A549 (cell line): Measurements from ENCODE around the gene LRRC8C. TPM values are rescaled to one million over a fixed set of nuclear protein-coding genes. Genes with fewer than 3 reads are reported as not detected.

Experiments used
- ATAC-seq, 2 experiments: fragments of 200-7000 bp in 1 of 2; fragments of >200 bp in 1 of 2; cut with Nextera tagmentation in 1 of 2; cut with Tn5 transposase in 1 of 2; 3 replicates each; pipeline versions ENCODE4 v1.8.0 to v1.9.1; 2018 to 2020; ENCODE audit warnings: mild to moderate bottlenecking in 1 of 2, moderate library complexity in 1 of 2
- CTCF ChIA-PET: fragments of 300-600 bp; sonication (Branson Sonifier 250); formaldehyde crosslinking; extraction: SDS; loops from one replicate; lab custom pipeline; 2021; ENCODE audit warnings: antibody characterized with exemption, inconsistent platforms; lab: Yijun Ruan, JAX
- POLR2A ChIA-PET: fragments of 350-600 bp; formaldehyde crosslinking; extraction: SDS; loops from one replicate; lab custom pipeline; 2021; ENCODE audit warnings: antibody characterized with exemption, inconsistent platforms; lab: Yijun Ruan, JAX
- DNase-seq, 2 experiments: peaks; one replicate each; pipeline versions ENCODE4 v3.0.0 to v3.0.0-alpha.2; 2011 to 2016; ENCODE audit warnings: low read depth in 1 of 2, low spot score in 1 of 2
- FAIRE-seq: peaks from 2 replicates; lab custom pipeline; 2011; peaks lifted over from hg19 to GRCh38; lab: Jason Lieb, UNC
- H3K27ac ChIP-seq, 2 experiments: fragments of >200 bp; sonication (Bioruptor Twin); formaldehyde crosslinking; 3 replicates each; pipeline ENCODE4 v1.5.1; 2016 to 2017
- H3K4me1 ChIP-seq: fragments of >200 bp; sonication (Bioruptor Twin); formaldehyde crosslinking; 3 replicates; pipeline ENCODE4 v1.6.1; 2016
- H3K4me2 ChIP-seq: fragments of >200 bp; sonication (Bioruptor Twin); formaldehyde crosslinking; 3 replicates; pipeline ENCODE4 v1.6.1; 2016
- H3K4me3 ChIP-seq: fragments of >200 bp; sonication (Bioruptor Twin); formaldehyde crosslinking; 3 replicates; pipeline ENCODE4 v1.5.1; 2016
- H3K9me3 ChIP-seq: fragments of >200 bp; sonication (Bioruptor Twin); formaldehyde crosslinking; 3 replicates; pipeline ENCODE4 v1.6.1; 2016
- EHF ChIP-seq: fragments of 250-450 bp; sonication (Bioruptor Pico); IDR thresholded peaks from 2 replicates; pipeline ENCODE4 v1.5.0; 2020; ENCODE audit warnings: mild to moderate bottlenecking
- EHMT2 ChIP-seq: fragments of 200-600 bp; sonication (generic); IDR thresholded peaks from 2 replicates; pipeline ENCODE4 v1.6.1; 2016; ENCODE audit warnings: antibody characterized with exemption, low read depth, mild to moderate bottlenecking, moderate library complexity
- FOXS1 ChIP-seq: fragments of 250-450 bp; sonication (Bioruptor Pico); IDR thresholded peaks from 2 replicates; pipeline ENCODE4 v1.5.0; 2020; ENCODE audit warnings: mild to moderate bottlenecking, moderate library complexity
- GATA3 ChIP-seq: IDR thresholded peaks from 2 replicates; pipeline ENCODE4 v1.6.1; 2012; ENCODE audit warnings: borderline replicate concordance
- HEYL ChIP-seq: fragments of 250-450 bp; sonication (Bioruptor Pico); IDR thresholded peaks from 2 replicates; pipeline ENCODE4 v1.8.0; 2021; ENCODE audit warnings: mild to moderate bottlenecking, moderate library complexity
- KDM5A ChIP-seq: fragments of 200-600 bp; sonication (generic); IDR thresholded peaks from 2 replicates; pipeline ENCODE4 v1.6.1; 2016; ENCODE audit warnings: antibody characterized with exemption, mild to moderate bottlenecking
- MAZ ChIP-seq: fragments of 150-350 bp; IDR thresholded peaks from 2 replicates; pipeline ENCODE4 v1.6.1; 2014; ENCODE audit warnings: antibody characterized with exemption, low read depth, low read length, borderline replicate concordance
- RFX5 ChIP-seq: fragments of 450-650 bp; IDR thresholded peaks from 2 replicates; pipeline ENCODE4 v1.7.1; 2014; ENCODE audit warnings: antibody characterized with exemption, mild to moderate bottlenecking, moderate library complexity
- SREBF2 ChIP-seq: fragments of 450-650 bp; IDR thresholded peaks from 2 replicates; pipeline ENCODE4 v1.6.1; 2014; ENCODE audit warnings: mild to moderate bottlenecking, moderate library complexity
- ZC3H11A ChIP-seq: fragments of 450-650 bp; IDR thresholded peaks from 2 replicates; pipeline ENCODE4 v1.6.1; 2014; ENCODE audit warnings: antibody characterized with exemption, mild to moderate bottlenecking
- ZNF302 ChIP-seq: fragments of 250-450 bp; sonication (Bioruptor Pico); IDR thresholded peaks from 2 replicates; pipeline ENCODE4 v1.9.0; 2021; ENCODE audit warnings: inconsistent platforms, mild to moderate bottlenecking, moderate library complexity
- WGBS: methylation state at CpG from one replicate; pipeline ENCODE4 v1.1.6; 2017; ENCODE audit errors: missing lambda C conversion rate; 5-methylcytosine and 5-hydroxymethylcytosine counted together
- polyA plus RNA-seq, 4 experiments: library from polyadenylated mRNA; depleted of rRNA in 3 of 4; stranded (reverse); fragments of >200 nt; fragmentation: RNase III in 1 of 4; extraction: RNeasy Plus Mini Kit Qiagen cat#74134 plus additional on column Dnase treatment in 1 of 4; gene quantifications; 2 replicates in 3 of 4; 3 replicates in 1 of 4; pipeline ENCODE4 v1.2.3, GENCODE V29; 2011 to 2017
- TF ChIP-seq, protein P1 (sequence below): fragments of 250-450 bp; sonication (Bioruptor Pico); IDR thresholded peaks from 2 replicates; pipeline ENCODE4 v1.5.0; 2021; ENCODE audit warnings: mild to moderate bottlenecking, moderate library complexity, borderline replicate concordance
- TF ChIP-seq, protein P2 (sequence below): IDR thresholded peaks from 2 replicates; pipeline ENCODE4 v1.6.1; 2012; ENCODE audit warnings: low read depth, borderline replicate concordance
- TF ChIP-seq, protein P3 (sequence below): fragments of >200 bp; sonication (Bioruptor Twin); formaldehyde crosslinking; IDR thresholded peaks from 3 replicates; pipeline ENCODE4 v1.6.1; 2016
- TF ChIP-seq, protein P4 (sequence below): fragments of 200-600 bp; sonication (generic); IDR thresholded peaks from 2 replicates; pipeline ENCODE4 v1.6.1; 2016; ENCODE audit warnings: antibody characterized with exemption, mild to moderate bottlenecking, moderate library complexity
- TF ChIP-seq, protein P5 (sequence below): IDR thresholded peaks from 2 replicates; pipeline ENCODE4 v1.6.1; 2012

The LRRC8C gene
- polyA plus RNA-seq, 2 of the 4 experiments (the other 2 are of a cell fraction): 6.3 to 15.9 TPM

DNA sequence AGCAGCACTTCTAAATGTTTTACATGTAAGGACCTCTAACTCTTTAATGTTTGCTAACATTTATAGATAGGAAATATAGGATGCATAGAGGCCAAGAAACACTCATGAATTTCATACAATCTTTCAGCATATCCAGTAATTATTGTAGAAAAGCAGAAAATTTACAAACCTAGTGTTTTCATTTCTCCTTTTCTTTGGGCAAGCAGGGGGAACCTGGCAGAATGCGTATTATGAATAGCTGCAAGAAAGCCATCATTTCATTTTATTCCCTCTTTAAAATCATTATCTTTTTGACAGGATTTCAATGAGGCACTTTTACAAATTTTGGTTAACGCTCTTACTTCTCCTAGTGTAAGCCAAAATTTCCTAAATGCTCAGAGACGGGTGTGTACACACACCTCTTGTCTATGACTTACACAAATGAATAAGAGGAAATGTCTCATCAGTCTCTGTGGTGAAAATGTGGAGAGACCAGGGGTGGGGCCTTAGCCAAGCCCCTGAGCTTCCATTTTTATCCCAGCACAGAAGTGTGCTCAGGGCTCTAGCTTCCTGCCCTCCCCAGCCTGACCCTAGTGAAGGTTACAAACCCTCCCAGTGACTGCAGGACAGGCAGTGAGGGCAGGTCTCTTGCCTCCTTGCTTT lies 91.6 kb downstream of the LRRC8C start:
- peak in 1 of 2 experiments; percentile 72; a peak in 3 of 6 replicates for ATAC-seq
- DNase-seq: no peak
- Histone ChIP-seq H3K27ac (no peak overlapping the region; a peak in 1 of 6 replicates), H3K9me3 (no peaks in the 10 kb centered on the region), H3K4me2 (peak overlapping the region; percentile 32; the same call in 1 of the 3 replicates), H3K4me1 (peaks cover 8% of the 10 kb centered on the region; the same call in 1 of the 3 replicates), H3K4me3 (no peak overlapping the region)
- 71% methylated on average over 3 of the region's 3 CpGs for WGBS
- ChIA-PET CTCF (no interaction called here), POLR2A (no interaction called here)
- TF ChIP-seq EHMT2: no peak
- TF ChIP-seq, protein P1, sequence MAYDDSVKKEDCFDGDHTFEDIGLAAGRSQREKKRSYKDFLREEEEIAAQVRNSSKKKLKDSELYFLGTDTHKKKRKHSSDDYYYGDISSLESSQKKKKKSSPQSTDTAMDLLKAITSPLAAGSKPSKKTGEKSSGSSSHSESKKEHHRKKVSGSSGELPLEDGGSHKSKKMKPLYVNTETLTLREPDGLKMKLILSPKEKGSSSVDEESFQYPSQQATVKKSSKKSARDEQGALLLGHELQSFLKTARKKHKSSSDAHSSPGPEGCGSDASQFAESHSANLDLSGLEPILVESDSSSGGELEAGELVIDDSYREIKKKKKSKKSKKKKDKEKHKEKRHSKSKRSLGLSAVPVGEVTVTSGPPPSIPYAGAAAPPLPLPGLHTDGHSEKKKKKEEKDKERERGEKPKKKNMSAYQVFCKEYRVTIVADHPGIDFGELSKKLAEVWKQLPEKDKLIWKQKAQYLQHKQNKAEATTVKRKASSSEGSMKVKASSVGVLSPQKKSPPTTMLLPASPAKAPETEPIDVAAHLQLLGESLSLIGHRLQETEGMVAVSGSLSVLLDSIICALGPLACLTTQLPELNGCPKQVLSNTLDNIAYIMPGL (CRISPR knock-in tag): no peak
- TF ChIP-seq MAZ: no peak
- TF ChIP-seq SREBF2: no peak
- no peak for TF ChIP-seq RFX5
- TF ChIP-seq ZC3H11A: no peak
- TF ChIP-seq, protein P2, sequence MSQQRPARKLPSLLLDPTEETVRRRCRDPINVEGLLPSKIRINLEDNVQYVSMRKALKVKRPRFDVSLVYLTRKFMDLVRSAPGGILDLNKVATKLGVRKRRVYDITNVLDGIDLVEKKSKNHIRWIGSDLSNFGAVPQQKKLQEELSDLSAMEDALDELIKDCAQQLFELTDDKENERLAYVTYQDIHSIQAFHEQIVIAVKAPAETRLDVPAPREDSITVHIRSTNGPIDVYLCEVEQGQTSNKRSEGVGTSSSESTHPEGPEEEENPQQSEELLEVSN: no peak
- no peak for TF ChIP-seq GATA3
- no peak for TF ChIP-seq HEYL (CRISPR knock-in tag)
- TF ChIP-seq FOXS1 (CRISPR knock-in tag): no peak
- TF ChIP-seq, protein P3, sequence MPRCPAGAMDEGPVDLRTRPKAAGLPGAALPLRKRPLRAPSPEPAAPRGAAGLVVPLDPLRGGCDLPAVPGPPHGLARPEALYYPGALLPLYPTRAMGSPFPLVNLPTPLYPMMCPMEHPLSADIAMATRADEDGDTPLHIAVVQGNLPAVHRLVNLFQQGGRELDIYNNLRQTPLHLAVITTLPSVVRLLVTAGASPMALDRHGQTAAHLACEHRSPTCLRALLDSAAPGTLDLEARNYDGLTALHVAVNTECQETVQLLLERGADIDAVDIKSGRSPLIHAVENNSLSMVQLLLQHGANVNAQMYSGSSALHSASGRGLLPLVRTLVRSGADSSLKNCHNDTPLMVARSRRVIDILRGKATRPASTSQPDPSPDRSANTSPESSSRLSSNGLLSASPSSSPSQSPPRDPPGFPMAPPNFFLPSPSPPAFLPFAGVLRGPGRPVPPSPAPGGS: no peak
- TF ChIP-seq, protein P4, sequence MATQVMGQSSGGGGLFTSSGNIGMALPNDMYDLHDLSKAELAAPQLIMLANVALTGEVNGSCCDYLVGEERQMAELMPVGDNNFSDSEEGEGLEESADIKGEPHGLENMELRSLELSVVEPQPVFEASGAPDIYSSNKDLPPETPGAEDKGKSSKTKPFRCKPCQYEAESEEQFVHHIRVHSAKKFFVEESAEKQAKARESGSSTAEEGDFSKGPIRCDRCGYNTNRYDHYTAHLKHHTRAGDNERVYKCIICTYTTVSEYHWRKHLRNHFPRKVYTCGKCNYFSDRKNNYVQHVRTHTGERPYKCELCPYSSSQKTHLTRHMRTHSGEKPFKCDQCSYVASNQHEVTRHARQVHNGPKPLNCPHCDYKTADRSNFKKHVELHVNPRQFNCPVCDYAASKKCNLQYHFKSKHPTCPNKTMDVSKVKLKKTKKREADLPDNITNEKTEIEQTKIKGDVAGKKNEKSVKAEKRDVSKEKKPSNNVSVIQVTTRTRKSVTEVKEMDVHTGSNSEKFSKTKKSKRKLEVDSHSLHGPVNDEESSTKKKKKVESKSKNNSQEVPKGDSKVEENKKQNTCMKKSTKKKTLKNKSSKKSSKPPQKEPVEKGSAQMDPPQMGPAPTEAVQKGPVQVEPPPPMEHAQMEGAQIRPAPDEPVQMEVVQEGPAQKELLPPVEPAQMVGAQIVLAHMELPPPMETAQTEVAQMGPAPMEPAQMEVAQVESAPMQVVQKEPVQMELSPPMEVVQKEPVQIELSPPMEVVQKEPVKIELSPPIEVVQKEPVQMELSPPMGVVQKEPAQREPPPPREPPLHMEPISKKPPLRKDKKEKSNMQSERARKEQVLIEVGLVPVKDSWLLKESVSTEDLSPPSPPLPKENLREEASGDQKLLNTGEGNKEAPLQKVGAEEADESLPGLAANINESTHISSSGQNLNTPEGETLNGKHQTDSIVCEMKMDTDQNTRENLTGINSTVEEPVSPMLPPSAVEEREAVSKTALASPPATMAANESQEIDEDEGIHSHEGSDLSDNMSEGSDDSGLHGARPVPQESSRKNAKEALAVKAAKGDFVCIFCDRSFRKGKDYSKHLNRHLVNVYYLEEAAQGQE: no peak
- FAIRE-seq: no peak

DNA sequence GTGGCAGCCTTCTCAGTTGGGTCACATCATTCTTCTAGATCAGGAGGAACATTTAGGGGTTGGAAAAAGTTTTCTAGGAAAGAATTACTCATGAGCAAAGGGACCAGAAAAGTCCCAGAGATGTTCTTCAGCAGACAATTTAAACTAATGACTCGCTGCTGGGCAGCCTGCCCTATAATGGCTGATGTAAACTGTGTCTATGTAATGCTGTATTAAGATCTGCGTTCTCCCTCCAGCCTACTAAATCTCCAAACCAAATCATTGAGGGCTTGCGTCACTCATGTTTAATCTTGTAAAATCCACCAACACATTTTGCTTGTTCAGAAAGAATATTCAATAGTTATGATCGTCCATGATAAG lies 92.1 kb downstream of the LRRC8C start:
- Histone ChIP-seq H3K4me2 (peak overlapping the region; percentile 32; the same call in 1 of the 3 replicates), H3K27ac (no peak overlapping the region; a peak in 1 of 6 replicates), H3K4me3 (no peak overlapping the region), H3K9me3 (no peaks in the 10 kb centered on the region), H3K4me1 (peaks cover 6% of the 10 kb centered on the region; the same call in 1 of the 3 replicates)
- WGBS: 68% methylated on average over 4 of the region's 4 CpGs
- DNase-seq (no peak), ATAC-seq (peak in 1 of 2 experiments; percentile 65; a peak in 2 of 6 replicates), FAIRE-seq (no peak)
- ChIA-PET CTCF (no interaction called here), POLR2A (no interaction called here)
- TF ChIP-seq KDM5A (no peak), EHF (no peak), ZNF302 (CRISPR knock-in tag) (no peak)
- TF ChIP-seq, protein P5, sequence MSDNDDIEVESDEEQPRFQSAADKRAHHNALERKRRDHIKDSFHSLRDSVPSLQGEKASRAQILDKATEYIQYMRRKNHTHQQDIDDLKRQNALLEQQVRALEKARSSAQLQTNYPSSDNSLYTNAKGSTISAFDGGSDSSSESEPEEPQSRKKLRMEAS: no peak
